Uterus (tissue), 2 donors: ENCODE data around the gene DHTKD1.

ENCODE experiments used
- POLR2A ChIP-seq, 2 donors: fragments of 450-650 bp; IDR thresholded peaks; one replicate each; pipeline ENCODE4 v1.6.1; 2016; ENCODE audit warnings: antibody characterized with exemption in 2 of 2, mild to moderate bottlenecking in 1 of 2, moderate library complexity in 1 of 2
- TF ChIP-seq, protein P1 (sequence below), 4 experiments: fragments of 200-600 bp in 2 of 4; fragments of 450-650 bp in 2 of 4; sonication (generic) in 2 of 4; IDR thresholded peaks; one replicate each; pipeline ENCODE4 v1.5.1; 2016 to 2019; ENCODE audit warnings: antibody characterized with exemption in 4 of 4, mild to moderate bottlenecking in 2 of 4, moderate library complexity in 1 of 4

DNA sequence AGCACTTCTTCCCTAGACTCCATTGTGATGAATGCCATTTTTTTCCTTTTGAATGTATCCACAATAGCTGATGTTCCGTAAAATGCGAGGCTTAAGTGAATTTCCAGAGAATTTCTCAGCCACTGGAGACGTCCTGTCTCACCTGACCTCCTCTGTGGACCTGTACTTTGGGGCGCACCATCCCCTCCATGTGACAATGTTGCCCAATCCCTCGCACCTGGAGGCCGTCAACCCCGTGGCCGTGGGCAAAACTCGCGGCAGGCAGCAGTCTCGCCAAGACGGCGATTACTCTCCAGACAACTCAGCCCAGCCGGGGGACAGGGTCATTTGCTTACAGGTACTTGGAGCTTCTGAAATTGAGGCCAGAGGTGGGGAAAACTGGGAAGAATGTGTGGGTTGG is 20.2 kb downstream of the DHTKD1 start:
- TF ChIP-seq, protein P1, sequence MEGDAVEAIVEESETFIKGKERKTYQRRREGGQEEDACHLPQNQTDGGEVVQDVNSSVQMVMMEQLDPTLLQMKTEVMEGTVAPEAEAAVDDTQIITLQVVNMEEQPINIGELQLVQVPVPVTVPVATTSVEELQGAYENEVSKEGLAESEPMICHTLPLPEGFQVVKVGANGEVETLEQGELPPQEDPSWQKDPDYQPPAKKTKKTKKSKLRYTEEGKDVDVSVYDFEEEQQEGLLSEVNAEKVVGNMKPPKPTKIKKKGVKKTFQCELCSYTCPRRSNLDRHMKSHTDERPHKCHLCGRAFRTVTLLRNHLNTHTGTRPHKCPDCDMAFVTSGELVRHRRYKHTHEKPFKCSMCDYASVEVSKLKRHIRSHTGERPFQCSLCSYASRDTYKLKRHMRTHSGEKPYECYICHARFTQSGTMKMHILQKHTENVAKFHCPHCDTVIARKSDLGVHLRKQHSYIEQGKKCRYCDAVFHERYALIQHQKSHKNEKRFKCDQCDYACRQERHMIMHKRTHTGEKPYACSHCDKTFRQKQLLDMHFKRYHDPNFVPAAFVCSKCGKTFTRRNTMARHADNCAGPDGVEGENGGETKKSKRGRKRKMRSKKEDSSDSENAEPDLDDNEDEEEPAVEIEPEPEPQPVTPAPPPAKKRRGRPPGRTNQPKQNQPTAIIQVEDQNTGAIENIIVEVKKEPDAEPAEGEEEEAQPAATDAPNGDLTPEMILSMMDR (IDR thresholded peaks at IDR 0.05): no peak
- no peak for TF ChIP-seq POLR2A (IDR thresholded peaks at IDR 0.05)
